Hindlimb muscle (tissue), 1 donor: ENCODE measurements around the gene SUPT16H. TPM values are rescaled to one million over a fixed set of nuclear protein-coding genes. Genes with fewer than 3 reads are reported as not detected.
A peak's percentile ranks its signal among the peaks of the same experiment; 100 is the strongest.
"Not testable (repeated sequence)": the region's sequence is repeated elsewhere in the genome, so short reads cannot be mapped to it uniquely, and the experiment has no call there.

Experiments
- DNase-seq: peaks from one replicate; pipeline ENCODE4 v3.0.0-alpha.2; 2013
- polyA plus RNA-seq: library from polyadenylated mRNA; unstranded; fragments of 120-200 nt; gene quantifications from one replicate; pipeline ENCODE4 v1.2.1, GENCODE V29; 2013; ENCODE audit not compliant: insufficient read length

SUPT16H gene
- polyA plus RNA-seq = 68.4 TPM

GRCh38 chr14:21383848-21384493 lies at the start of gene SUPT16H:
Gene SUPT16H, minus strand, starts transcription at chr14:21384019. Its CDS starts 92 bp downstream, at chr14:21383927.
- peak; percentile 95 for DNase-seq

GRCh38 chr14:21431126-21431525 lies 47.3 kb upstream of the SUPT16H start:
- DNase-seq = no peak

DNA sequence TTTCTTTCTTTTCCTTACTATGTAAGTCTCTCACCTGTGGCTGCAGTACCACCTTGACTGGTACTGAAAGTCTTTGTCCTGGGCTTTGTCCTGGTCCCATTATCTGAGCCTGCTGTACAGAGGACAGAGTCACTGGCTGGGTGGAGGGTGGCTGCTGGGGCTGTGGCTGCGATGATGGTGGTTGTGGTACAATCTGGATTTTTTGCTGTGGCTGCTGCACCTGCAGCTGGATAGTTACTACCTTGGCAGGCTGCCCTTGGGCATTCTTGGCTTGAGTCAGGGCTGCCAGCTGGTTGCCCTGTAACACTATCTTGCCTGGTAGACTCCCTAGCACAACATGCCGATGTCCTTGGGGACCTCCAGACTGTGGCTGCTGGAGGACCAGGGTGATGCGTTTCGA lies 45.1 kb upstream of the SUPT16H start:
- DNase-seq = no peak

DNA sequence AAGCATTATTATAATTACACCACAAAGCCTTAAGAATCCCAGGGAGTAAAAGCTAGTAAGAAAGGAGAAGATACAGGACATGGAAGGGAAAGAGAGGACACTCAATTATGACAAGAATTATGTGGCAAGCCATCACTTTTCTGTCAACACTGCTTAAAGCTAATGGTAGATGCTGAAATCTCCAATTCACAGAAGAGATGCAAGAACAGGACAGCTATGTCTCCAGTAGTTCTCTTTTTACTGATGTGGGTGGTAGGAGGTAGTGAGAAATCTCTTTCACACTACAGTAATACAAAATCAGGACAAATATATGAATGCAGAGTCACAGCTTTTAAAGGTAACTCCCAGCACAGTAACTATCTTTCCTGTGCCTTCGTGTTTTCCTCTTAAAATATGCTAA lies 42.9 kb upstream of the SUPT16H start:
- no peak for DNase-seq

DNA sequence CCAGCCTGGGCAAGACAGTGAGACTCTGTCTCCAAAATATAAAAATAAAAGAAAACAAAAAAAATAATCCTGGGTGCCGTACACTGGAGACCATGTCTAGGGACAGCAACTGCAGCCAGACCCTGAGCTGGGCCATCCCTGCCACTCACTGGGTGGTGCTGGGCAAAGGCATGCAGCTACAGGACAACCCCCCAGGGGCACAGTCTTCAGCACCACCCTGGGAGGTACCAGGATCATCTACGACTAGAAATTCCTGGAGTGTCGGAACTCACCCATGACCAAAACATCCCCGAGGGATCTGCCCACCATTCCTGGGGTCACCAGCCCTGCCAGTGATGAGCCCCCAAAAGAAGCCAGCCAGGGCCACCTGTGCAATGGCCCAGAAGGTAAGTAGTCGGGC lies 35.7 kb upstream of the SUPT16H start:
- no peak for DNase-seq

DNA sequence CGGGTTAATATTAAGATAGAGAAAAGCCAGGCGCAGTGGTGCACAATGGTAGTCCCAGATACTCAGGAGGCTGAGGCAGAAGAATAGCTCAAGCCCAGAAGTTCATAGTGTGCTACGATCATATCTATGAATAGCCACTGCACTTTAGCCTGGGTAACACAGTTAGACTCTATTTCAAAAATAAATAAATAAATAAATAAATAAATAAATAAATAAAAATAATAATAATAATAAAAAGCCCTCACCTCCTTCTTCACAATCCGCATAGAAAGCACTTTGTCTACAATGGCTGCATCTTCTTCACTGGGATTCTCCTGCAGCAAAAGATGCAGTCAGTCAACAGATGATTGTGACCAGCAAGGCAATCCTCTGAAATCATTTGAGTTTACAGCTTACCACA lies 31.5 kb upstream of the SUPT16H start:
- no peak for DNase-seq

DNA sequence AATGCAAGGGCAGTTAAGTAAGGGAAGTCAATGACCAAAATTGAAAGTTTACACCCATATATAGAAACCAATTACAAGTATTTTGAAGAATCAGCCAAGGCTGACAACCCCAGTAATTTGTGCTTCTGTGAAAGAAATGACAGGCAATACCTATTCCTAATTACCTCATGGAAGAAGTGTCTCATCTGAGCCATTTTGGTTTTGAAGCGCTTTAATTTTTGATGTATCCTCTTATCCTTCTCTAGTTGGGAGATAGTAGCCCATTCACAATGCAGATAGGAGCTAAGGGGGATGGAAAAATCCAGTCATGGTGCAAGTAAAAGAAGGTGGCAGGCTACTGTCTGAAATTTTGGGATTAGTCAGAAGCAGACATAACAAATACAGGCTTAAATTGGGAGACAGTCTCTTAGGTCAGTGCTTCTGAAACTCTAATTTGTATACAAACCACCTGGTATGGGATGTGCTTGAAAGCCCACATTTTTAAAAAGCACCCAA lies 30.4 kb upstream of the SUPT16H start:
- no peak for DNase-seq

DNA sequence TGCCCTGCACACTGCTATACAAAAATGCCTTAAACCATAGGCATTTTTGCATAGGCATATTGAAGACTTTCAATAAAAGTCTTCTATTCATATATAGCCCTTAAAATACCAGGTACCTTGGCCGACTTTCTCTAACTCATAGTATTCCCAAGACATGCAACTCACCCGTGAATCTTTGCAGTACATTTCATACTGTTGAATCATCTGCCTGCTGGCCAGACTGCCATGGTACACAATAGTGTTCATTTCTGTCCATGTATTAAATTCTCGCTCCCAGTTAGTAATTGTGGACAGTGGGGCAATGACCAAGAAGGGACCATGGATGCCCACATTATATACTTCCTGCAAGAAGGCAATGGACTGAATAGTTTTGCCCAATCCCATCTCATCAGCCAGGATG lies 24.3 kb upstream of the SUPT16H start:
- DNase-seq = no peak

DNA sequence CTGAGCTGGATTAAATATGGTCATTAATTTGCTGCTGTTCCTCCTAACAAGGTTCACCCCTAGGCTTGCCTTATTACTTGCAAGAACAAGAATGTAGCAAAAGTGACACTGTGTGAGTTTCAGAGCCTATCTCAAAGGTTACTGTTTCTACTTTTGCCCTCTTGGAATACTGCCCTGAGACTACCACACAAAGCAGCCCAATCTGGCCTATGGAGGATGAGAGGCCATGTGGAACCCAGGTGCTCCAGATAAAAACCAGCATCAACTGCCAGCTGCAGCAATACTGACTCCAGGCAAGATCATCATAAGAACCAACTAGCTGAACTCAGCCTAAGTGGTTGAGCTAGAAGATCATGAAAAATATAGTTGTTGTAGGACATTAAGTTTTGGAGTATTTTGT lies 22.4 kb upstream of the SUPT16H start:
- DNase-seq = no peak

DNA sequence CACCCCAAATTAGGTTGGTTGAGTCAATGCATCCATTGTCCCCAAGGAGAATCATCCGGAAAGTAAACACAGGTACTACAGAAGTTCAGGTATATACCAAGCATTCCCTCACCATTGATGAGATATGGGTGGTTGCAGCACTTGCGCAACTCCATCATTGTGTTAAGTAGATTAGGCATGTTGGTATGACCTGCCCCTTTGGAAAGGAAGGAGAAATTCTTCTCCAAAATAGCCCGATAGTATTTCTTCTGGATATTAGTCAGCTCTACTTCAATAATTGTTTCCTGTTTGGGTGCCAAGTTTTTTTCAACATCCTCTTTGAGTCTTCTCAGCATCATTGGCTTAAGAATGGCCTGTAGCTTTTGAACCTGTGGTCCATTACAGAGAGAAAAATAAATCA lies 21.3 kb upstream of the SUPT16H start:
- DNase-seq = no peak

GRCh38 chr14:21399311-21399870 lies 15.6 kb upstream of the SUPT16H start:
- DNase-seq = no peak

DNA sequence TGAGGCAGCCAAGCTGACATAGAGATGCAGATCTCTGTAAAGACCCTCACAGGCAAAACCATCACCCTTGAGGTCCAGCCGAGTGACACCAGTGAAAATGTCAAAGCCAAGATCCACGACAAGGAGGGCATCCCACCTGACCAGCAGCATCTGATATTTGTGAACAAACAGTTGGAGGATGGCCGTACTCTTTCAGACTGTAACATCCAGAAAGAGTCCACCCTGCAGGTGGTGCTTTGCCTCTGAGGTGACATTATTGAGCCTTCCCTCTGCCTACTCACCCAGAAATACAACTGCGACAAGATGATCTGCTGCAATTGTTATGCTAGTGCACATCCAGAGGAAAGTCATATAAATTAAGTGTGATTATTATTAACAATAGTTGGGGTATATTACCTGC lies 15.1 kb upstream of the SUPT16H start:
- DNase-seq = no peak

DNA sequence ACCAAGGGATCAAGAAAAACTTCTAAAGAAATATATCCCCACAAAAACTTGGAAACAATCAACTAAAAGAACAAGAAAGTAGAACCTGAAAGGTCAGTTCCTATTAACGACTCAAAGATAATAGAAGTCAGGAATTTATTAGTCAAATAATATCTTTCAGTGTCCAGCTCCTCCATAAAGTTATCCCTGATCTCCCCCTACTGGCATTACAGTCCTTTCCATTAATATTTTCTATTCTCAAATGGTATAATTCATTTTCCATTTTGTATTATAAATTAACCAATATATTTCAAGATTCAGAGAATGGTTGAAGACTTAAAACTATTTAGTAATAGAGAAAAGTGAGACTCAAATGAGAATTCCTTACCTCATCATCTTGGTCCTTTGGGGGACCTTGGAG lies 11.6 kb upstream of the SUPT16H start:
- DNase-seq = no peak

- no peak for DNase-seq
Measured at GRCh38 chr14:21385188-21385904, 1.5 kb upstream of the SUPT16H start.

DNA sequence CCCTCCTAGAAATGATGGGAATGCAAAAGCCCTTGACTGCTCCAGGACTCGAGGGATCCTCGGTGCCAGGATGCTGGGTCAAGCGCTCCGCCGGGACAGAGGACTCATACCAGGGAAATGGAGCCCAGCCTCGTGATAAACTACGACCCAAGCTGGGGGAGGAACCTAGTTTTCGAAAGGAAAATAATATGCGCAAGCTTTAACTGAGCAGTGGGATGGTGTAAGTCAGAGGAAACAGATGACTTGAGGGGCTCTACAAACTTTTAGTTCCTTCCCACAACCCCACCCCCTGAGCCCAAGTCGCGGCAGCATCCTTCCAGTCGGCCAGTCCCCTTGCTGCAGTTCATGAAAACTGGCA lies 654 bp upstream of the SUPT16H start:
- no peak for DNase-seq

- DNase-seq = peak; percentile 26
Measured at GRCh38 chr14:21382886-21383847, 652 bp downstream of the SUPT16H start.

DNA sequence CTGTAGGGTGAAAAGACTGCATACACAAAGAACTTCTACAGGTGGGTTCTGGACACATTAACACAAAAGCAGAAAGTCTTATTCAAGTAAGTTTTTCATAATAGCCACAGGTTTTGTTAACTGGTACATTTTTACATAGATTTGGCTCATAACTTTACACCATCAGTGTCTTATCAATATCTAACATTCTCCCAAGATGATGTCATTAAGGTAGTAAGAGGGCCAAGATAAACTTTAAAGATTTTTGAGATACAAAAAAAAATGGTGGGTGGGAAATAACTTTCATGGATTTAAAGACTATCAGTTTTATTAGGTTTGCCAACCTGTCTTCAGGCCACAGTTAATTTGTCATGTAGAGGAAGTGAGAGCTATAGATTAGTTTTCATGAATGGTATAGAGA lies 1.7 kb downstream of the SUPT16H start:
- DNase-seq = no peak

DNA sequence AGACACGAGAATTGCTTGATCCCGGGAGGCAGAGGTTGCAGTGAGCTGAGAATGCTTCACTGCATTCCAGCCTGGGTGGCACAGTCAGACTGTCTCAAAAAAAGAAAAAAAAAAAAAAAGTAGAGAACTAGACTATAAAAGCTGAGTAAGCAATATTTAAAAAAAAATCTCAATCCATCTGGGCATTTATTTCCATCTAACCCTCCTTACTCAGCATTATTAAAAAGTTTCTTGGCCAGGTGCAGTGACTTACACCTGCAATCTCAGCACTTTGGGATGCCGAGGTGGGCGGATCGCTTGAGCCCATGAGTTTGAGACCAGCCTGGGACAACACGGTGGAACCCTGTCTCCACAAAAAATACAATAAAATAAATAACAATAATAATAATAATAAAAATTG lies 4.5 kb downstream of the SUPT16H start:
- no peak for DNase-seq

DNA sequence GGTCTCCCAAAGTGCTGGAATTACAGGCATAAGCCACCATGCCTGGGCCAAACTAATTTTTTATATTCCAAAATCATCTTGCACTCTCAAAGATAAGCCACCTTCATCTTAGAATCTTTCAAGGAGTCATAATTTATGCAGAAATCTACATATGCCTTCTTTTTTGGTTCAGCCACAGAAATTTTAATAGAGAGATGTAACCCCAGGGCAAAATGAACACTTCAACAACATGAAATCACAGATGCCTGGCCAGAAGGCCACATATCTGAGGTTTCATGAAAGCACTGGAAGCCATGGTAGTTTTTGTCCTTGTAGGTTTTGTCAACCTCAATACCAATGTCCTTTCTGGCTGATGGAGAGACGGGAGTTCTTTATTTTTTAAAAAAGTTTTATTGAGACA lies 9.8 kb downstream of the SUPT16H start:
- no peak for DNase-seq

DNA sequence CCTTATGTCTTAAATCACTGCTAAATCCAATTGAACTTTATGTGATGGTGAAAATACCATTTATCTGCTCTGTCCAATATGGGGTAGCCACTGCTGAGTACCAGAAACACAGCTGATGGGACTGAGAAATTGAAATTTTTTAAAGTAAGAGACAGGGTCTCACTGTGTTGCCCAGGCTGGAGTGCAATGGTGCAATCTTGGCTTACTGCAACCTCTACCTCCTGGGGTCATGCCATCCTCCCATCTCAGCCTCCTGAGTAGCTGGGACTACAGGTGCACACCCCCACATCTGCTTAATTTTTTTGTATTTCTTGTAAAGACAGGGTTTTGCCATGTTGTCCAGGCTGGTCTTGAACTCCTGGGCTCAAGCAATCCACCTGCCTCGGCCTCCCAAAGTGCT lies 11.0 kb downstream of the SUPT16H start:
- DNase-seq = not testable (repeated sequence)

DNA sequence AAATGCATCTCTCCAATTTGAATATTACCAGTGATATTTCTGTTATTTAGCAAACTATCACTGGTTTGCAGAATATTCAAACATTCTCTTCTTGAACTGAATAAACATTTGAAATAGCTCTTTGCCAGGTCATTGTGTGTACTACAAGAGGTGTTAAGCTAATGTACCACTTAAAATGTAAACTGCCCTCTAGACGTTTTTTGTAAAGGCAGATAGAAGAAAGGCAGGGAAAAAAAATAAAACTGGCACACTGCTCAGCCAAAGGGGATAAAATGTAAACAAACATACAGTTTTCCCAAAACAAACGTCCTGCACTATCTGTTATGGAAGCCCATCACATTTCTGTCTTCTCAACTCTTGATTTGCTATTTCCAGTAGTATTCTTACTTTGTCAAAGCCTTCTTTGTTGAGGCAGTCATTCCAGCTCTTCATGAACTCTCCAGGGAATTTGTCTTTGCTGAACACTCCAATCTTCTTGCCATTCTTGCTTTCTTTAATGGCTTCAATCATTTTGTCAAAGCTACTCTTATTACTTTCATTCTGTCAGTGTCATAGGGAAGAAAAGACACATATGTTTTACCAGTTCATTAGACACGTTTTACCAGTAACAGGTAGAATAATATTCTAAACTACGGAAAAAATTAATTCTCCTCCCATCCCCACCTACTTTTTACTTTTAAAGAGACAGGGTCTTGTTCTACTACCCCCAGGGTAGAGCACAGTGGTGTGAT lies 13.7 kb downstream of the SUPT16H start:
- no peak for DNase-seq

- DNase-seq = no peak
Measured at GRCh38 chr14:21367582-21368144, 16.2 kb downstream of the SUPT16H start.
